Measurements from ENCODE around the gene AMER2.
A peak's percentile ranks its signal among the peaks of the same experiment; 100 is the strongest.

Gene AMER2

GRCh38 chr13:25148402-25148771 is 23.7 kb downstream of the AMER2 start:
- DNase-seq: no peak

- DNase-seq: no peak
These were observed 24.3 kb downstream of the AMER2 start for GRCh38 chr13:25147638-25148401.

- DNase-seq: no peak
These were observed 28.4 kb downstream of the AMER2 start for GRCh38 chr13:25143706-25144105.

- no peak for DNase-seq
These were observed 31.0 kb downstream of the AMER2 start for GRCh38 chr13:25141042-25141441.

- DNase-seq: no peak
These were observed 34.3 kb downstream of the AMER2 start for GRCh38 chr13:25137788-25138115.

GRCh38 chr13:25136880-25137787 is 35.0 kb downstream of the AMER2 start:
- no peak for DNase-seq

- DNase-seq: no peak
These were observed 36.2 kb downstream of the AMER2 start for GRCh38 chr13:25135896-25136295.

GRCh38 chr13:25132751-25133390 is 39.2 kb downstream of the AMER2 start:
- no peak for DNase-seq

- no peak for DNase-seq
These were observed 40.1 kb downstream of the AMER2 start for GRCh38 chr13:25131881-25132420.

GRCh38 chr13:25130944-25131343 is 41.1 kb downstream of the AMER2 start:
- DNase-seq: no peak

- DNase-seq: no peak
These were observed 53.6 kb downstream of the AMER2 start for GRCh38 chr13:25118378-25118905.

GRCh38 chr13:25117312-25117711 is 54.8 kb downstream of the AMER2 start:
- DNase-seq: no peak

GRCh38 chr13:25116044-25116443 is 56.0 kb downstream of the AMER2 start:
- no peak for DNase-seq

- peak; percentile 42 for DNase-seq
These were observed 57.9 kb downstream of the AMER2 start for GRCh38 chr13:25114220-25114619.

- no peak for DNase-seq
These were observed 59.3 kb downstream of the AMER2 start for GRCh38 chr13:25112695-25113255.
